Ectodermal cell (in vitro differentiated cells): ENCODE measurements around the gene TAB2.

Experiments
- H3K27ac ChIP-seq: 2 replicates; pipeline ENCODE4 v1.7.0; 2013; ENCODE audit warnings: mild to moderate bottlenecking, low read depth, low read length; ENCODE audit not compliant: insufficient read depth, poor library complexity, severe bottlenecking
- H3K27me3 ChIP-seq: 2 replicates; pipeline ENCODE4 v1.7.0; 2013; ENCODE audit warnings: mild to moderate bottlenecking, low read length; ENCODE audit not compliant: insufficient read depth, control insufficient read depth, poor library complexity, severe bottlenecking
- H3K36me3 ChIP-seq: one replicate; pipeline ENCODE4 v1.7.0; 2013; ENCODE audit warnings: low read length; ENCODE audit not compliant: control insufficient read depth, insufficient read depth
- H3K4me1 ChIP-seq: one replicate; pipeline ENCODE4 v1.7.0; 2013; ENCODE audit warnings: low read length; ENCODE audit not compliant: control insufficient read depth, insufficient read depth
- H3K4me3 ChIP-seq: 2 replicates; pipeline ENCODE4 v1.7.0; 2013; ENCODE audit warnings: low read depth, low read length, control low read depth; ENCODE audit not compliant: insufficient read depth
- H3K9me3 ChIP-seq: 2 replicates; pipeline ENCODE4 v1.7.0; 2013; ENCODE audit warnings: mild to moderate bottlenecking, low read length, moderate library complexity; ENCODE audit not compliant: control insufficient read depth
- WGBS, 2 experiments: methylation state at CpG; one replicate each; pipeline ENCODE4 v1.1.7; 2013; ENCODE audit warnings: missing lambda C conversion rate in 2 of 2; 5-methylcytosine and 5-hydroxymethylcytosine counted together

Gene TAB2

DNA sequence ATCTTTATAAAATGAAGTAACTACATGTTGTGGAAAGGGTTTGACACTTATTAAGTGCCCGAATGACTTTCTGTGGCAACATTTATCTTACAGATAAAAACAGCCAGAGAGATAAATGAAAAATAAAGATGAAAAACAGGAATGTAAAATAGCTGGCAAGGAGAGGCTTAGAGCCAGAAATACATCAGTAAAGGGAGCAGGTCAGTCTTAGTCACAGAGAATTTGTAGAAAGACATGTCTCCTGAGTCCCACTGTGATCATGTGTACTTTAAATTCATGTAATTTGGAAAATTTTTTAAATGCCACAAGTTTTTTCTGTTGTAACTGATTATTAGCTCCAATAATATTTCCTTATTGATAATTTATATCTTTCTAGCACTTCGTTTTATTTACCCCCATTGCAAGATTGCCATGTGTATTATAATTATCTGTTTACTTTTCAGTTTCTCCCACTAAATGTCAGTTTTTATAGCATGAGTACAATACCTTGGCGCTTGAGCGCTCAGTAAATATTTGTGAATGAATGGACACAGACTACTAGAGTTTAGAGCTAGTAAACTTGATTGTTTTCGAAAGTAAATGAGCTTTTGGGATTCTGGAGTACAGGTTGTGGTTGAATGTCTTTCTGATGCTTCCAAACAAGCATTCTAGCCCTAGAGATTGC is 15.2 kb downstream of the TAB2 start:
- no peak overlapping the region for H3K27ac ChIP-seq

GRCh38 chr6:149333266-149333620 is 15.7 kb downstream of the TAB2 start:
- H3K27me3 ChIP-seq: no peaks in the 10 kb centered on the region
- H3K36me3 ChIP-seq: no peaks in the 10 kb centered on the region
- no peak overlapping the region for H3K4me3 ChIP-seq
- peaks cover 13% of the 10 kb centered on the region for H3K4me1 ChIP-seq
- no peaks in the 10 kb centered on the region for H3K9me3 ChIP-seq
- no peak overlapping the region for H3K27ac ChIP-seq
- WGBS, 2 experiments: 81 to 97% methylated on average over 3 to 4 of the region's 4 CpGs

More for the DNA sequence above, 15.2 kb downstream of the TAB2 start:
- Histone ChIP-seq H3K4me1 (peaks cover 13% of the 10 kb centered on the region), H3K36me3 (no peaks in the 10 kb centered on the region), H3K9me3 (no peaks in the 10 kb centered on the region), H3K27me3 (no peaks in the 10 kb centered on the region), H3K4me3 (no peak overlapping the region)
- WGBS, 2 experiments: 93% methylated on average over 3 to 4 of the region's 5 CpGs

DNA sequence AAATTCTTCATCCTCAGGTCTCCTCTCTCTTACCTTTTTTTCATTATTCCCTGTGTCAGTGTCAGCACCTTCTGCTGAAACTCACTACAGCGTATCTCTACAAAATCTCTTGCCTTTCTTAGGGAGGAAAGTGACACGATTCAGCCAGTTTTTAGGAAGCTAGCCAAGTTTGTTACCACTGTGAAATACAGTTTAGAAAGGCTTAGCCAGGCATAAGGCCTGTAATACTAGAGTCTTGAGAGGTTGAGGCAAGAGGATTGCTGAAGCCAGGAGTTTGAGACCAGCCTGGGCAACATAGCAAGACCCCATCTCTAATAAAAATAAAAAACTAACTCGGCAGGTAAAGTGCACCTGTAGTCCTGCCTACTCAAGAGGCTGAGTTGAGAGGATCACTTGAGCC is 16.7 kb downstream of the TAB2 start:
- peaks cover 4% of the 10 kb centered on the region for H3K36me3 ChIP-seq
- H3K4me1 ChIP-seq: peaks cover 13% of the 10 kb centered on the region
- 58 to 63% methylated on average over 3 of the region's 3 CpGs for WGBS, 2 experiments
- no peaks in the 10 kb centered on the region for H3K9me3 ChIP-seq
- H3K4me3 ChIP-seq: no peak overlapping the region
- H3K27me3 ChIP-seq: no peaks in the 10 kb centered on the region
- no peak overlapping the region for H3K27ac ChIP-seq

DNA sequence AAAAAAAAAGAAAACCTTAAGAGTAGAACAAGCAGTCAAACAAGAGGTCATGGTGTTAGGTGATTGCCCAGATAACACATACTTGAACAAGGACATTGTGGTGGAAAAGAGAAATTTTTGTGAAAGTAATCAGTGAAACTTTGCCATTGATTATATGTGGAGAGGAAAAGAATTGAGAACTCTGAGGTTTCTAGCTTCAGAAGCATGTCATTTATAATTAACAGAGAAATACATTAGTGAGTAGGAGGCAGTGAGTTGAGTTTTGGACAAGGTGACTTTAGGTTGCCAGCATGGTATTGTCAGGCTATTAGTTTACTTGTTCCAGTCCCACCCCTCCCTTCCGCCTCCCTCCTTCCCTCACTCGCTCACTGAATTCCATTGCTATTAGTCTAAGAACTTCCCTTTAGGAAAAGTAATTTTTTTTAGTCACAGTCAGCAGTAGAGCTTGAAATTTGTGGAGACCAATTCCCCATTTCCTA is 17.2 kb downstream of the TAB2 start:
- Histone ChIP-seq H3K4me1 (peaks cover 13% of the 10 kb centered on the region), H3K4me3 (no peak overlapping the region)
- 84 to 94% methylated on average over 2 of the region's 2 CpGs for WGBS, 2 experiments

GRCh38 chr6:149335924-149336608 is 18.6 kb downstream of the TAB2 start:
- H3K4me1 ChIP-seq: peaks cover 13% of the 10 kb centered on the region
- no peak overlapping the region for H3K4me3 ChIP-seq
- WGBS, 2 experiments: 94% methylated on average over 4 of the region's 4 CpGs
- H3K27me3 ChIP-seq: no peaks in the 10 kb centered on the region
- H3K36me3 ChIP-seq: peaks cover 4% of the 10 kb centered on the region
- H3K9me3 ChIP-seq: no peaks in the 10 kb centered on the region
- H3K27ac ChIP-seq: no peak overlapping the region

More for the DNA sequence above, 17.2 kb downstream of the TAB2 start:
- Histone ChIP-seq H3K9me3 (no peaks in the 10 kb centered on the region), H3K36me3 (peaks cover 4% of the 10 kb centered on the region), H3K27ac (no peak overlapping the region), H3K27me3 (no peaks in the 10 kb centered on the region)

- Histone ChIP-seq H3K27ac (no peak overlapping the region), H3K4me3 (no peak overlapping the region), H3K4me1 (peaks cover 13% of the 10 kb centered on the region)
Observed at GRCh38 chr6:149336609-149336928, 19.1 kb downstream of the TAB2 start.

DNA sequence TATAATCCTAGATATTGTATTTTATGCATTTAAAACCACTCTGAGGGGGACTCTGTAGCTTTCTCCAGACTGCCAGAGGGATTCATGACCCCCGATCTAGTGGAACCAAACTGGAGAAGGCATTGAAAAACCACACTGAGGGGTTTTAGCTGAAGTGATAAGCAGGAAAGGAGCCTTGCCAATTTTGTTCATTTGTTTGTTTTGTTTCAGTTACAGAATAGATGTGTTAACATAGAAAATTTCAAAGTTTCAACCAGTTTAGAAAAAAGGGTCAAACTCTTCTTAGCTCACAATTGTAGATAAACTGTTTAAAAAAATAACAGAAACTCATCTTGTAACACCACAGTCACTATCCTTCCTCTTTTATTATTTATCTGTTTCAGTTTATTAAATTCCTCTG is 19.8 kb downstream of the TAB2 start:
- H3K4me3 ChIP-seq: no peak overlapping the region
- no peak overlapping the region for H3K27ac ChIP-seq
- WGBS, 2 experiments: 83 to 95% methylated on average over 1 of the region's 1 CpG
- no peaks in the 10 kb centered on the region for H3K27me3 ChIP-seq
- H3K4me1 ChIP-seq: peaks cover 13% of the 10 kb centered on the region
- H3K36me3 ChIP-seq: peaks cover 4% of the 10 kb centered on the region
- H3K9me3 ChIP-seq: no peaks in the 10 kb centered on the region

More at GRCh38 chr6:149336609-149336928, 19.1 kb downstream of the TAB2 start:
- H3K9me3 ChIP-seq: no peaks in the 10 kb centered on the region
- peaks cover 4% of the 10 kb centered on the region for H3K36me3 ChIP-seq
- no peaks in the 10 kb centered on the region for H3K27me3 ChIP-seq

- H3K4me1 ChIP-seq: peaks cover 5% of the 10 kb centered on the region
- WGBS, 2 experiments: 90 to 91% methylated on average over 3 to 4 of the region's 4 CpGs
Observed at GRCh38 chr6:149340200-149340599, 22.7 kb downstream of the TAB2 start.

DNA sequence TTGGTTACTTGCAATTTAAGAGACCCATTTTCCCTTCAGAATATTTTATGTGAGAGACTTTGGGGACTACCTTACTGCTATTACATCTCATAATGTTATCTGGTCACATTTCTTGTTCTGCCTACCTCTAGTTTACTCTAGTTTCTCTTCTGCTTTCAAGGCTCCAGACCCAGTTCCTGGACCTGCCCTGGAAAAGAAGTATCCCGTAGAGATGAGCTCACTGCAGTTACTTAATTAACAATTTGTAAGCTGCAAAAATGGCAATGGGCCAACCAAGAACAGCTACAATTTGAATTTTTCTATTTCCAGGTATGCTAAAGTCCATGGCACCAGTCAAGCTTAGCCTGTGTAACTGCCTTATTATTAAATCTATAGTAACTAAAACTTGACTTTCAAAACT is 25.0 kb downstream of the TAB2 start:
- no peaks in the 10 kb centered on the region for H3K27me3 ChIP-seq
- WGBS, 2 experiments: 80 to 89% methylated on average over 1 of the region's 1 CpG
- H3K4me1 ChIP-seq: no peaks in the 10 kb centered on the region
- H3K27ac ChIP-seq: no peak overlapping the region
- H3K9me3 ChIP-seq: no peaks in the 10 kb centered on the region
- no peak overlapping the region for H3K4me3 ChIP-seq
- peaks cover 4% of the 10 kb centered on the region for H3K36me3 ChIP-seq

More at GRCh38 chr6:149340200-149340599, 22.7 kb downstream of the TAB2 start:
- Histone ChIP-seq H3K4me3 (no peak overlapping the region), H3K9me3 (no peaks in the 10 kb centered on the region), H3K36me3 (peaks cover 4% of the 10 kb centered on the region), H3K27me3 (no peaks in the 10 kb centered on the region), H3K27ac (no peak overlapping the region)

DNA sequence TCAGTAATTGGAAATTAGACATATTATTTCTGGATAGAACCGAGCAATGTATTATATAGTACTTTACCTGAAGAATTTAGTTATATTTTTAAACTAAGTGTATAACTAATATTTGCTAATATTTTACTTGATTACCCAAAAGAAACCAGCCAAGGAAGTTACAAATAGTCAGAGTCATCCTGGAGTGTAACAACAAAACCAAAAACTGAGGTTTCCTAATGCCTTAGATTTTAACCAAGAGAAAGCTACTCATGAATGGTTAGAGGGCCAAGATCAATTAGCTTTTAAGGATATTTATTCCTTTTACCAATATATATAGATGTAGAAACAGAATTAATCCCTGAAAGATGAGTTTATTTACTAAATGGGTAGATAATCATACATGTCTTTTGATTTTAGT is 26.0 kb downstream of the TAB2 start:
- Histone ChIP-seq H3K4me3 (no peak overlapping the region), H3K36me3 (peaks cover 4% of the 10 kb centered on the region)

More for the DNA sequence above, 26.0 kb downstream of the TAB2 start:
- H3K27me3 ChIP-seq: no peaks in the 10 kb centered on the region
- WGBS, 2 experiments: no CpG with 5 or more reads among the region's 1 CpG
- H3K27ac ChIP-seq: no peak overlapping the region
- no peaks in the 10 kb centered on the region for H3K4me1 ChIP-seq
- H3K9me3 ChIP-seq: no peaks in the 10 kb centered on the region
